ENCODE measurements around the gene PRKCD.

Gene PRKCD

GRCh38 chr3:53221827-53222182 is 60.8 kb downstream of the PRKCD start:
- DNase-seq = no peak

- no peak for DNase-seq
Observed at GRCh38 chr3:53222183-53222901, 61.3 kb downstream of the PRKCD start.

- DNase-seq = no peak
Observed at GRCh38 chr3:53223025-53223424, 62.0 kb downstream of the PRKCD start.

- DNase-seq = no peak
Observed at GRCh38 chr3:53223541-53223966, 62.5 kb downstream of the PRKCD start.

- no peak for DNase-seq
Observed at GRCh38 chr3:53224026-53224425, 63.0 kb downstream of the PRKCD start.

GRCh38 chr3:53224536-53224935 is 63.5 kb downstream of the PRKCD start:
- DNase-seq = no peak

- DNase-seq = no peak
Observed at GRCh38 chr3:53225181-53225580, 64.2 kb downstream of the PRKCD start.

GRCh38 chr3:53225651-53226050 is 64.6 kb downstream of the PRKCD start:
- DNase-seq = no peak

GRCh38 chr3:53226142-53226840 is 65.3 kb downstream of the PRKCD start:
- DNase-seq = no peak

GRCh38 chr3:53226841-53227407 is 65.9 kb downstream of the PRKCD start:
- no peak for DNase-seq

GRCh38 chr3:53227993-53228885 is 67.2 kb downstream of the PRKCD start:
- no peak for DNase-seq

GRCh38 chr3:53229171-53229570 is 68.2 kb downstream of the PRKCD start:
- DNase-seq = no peak

GRCh38 chr3:53229606-53230005 is 68.6 kb downstream of the PRKCD start:
- DNase-seq = no peak

- DNase-seq = no peak
Observed at GRCh38 chr3:53230041-53230621, 69.1 kb downstream of the PRKCD start.

- DNase-seq = no peak
Observed at GRCh38 chr3:53230789-53231188, 69.8 kb downstream of the PRKCD start.

- DNase-seq = no peak
Observed at GRCh38 chr3:53231532-53232511, 70.8 kb downstream of the PRKCD start.

GRCh38 chr3:53232641-53233377 is 71.8 kb downstream of the PRKCD start:
- no peak for DNase-seq

- no peak for DNase-seq
Observed at GRCh38 chr3:53234130-53234840, 73.3 kb downstream of the PRKCD start.

- no peak for DNase-seq
Observed at GRCh38 chr3:53234841-53235232, 73.8 kb downstream of the PRKCD start.

GRCh38 chr3:53235545-53235944 is 74.5 kb downstream of the PRKCD start:
- no peak for DNase-seq

All from Kasumi-1 (cell line).